PC-9 (cell line): ENCODE measurements around the gene AGAP1.

Experiments
- EZH2 ChIP-seq: fragments of 200-600 bp; sonication (generic); IDR thresholded peaks from 2 replicates; pipeline ENCODE4 v1.8.0; 2017; ENCODE audit warnings: antibody characterized with exemption, low read depth
- TF ChIP-seq, protein P1 (sequence below): fragments of 200-600 bp; sonication (generic); conservative IDR thresholded peaks from 2 replicates; pipeline ENCODE4 v1.6.1; 2017; ENCODE audit warnings: mixed run types, antibody characterized with exemption, mild to moderate bottlenecking, moderate library complexity

DNA sequence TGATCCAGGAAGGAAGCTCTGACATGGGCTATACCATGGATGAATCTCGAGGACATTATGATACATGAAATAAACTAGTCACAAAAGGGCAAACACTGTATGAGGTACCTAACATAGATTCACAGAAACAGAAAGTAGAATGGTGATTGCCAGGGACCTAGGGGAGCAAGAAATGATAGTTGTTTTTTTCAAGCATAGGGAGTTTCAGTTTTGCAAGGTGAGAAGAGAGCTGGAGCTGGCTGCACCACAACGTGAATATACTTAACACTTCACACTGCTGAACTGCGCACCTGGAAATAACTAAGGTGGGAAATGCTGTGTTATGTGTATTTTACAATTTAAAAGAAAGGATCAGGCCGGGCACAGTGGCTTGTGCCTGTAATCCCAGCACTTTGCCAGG lies 13.2 kb upstream of the AGAP1 start:
- TF ChIP-seq, protein P1, sequence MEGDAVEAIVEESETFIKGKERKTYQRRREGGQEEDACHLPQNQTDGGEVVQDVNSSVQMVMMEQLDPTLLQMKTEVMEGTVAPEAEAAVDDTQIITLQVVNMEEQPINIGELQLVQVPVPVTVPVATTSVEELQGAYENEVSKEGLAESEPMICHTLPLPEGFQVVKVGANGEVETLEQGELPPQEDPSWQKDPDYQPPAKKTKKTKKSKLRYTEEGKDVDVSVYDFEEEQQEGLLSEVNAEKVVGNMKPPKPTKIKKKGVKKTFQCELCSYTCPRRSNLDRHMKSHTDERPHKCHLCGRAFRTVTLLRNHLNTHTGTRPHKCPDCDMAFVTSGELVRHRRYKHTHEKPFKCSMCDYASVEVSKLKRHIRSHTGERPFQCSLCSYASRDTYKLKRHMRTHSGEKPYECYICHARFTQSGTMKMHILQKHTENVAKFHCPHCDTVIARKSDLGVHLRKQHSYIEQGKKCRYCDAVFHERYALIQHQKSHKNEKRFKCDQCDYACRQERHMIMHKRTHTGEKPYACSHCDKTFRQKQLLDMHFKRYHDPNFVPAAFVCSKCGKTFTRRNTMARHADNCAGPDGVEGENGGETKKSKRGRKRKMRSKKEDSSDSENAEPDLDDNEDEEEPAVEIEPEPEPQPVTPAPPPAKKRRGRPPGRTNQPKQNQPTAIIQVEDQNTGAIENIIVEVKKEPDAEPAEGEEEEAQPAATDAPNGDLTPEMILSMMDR, result no peak
- TF ChIP-seq EZH2, result no peak
